Thymus (tissue), 11 donors: ENCODE data around the gene EIF2AK2. TPM values are rescaled to one million over a fixed set of nuclear protein-coding genes. Genes with fewer than 3 reads are reported as not detected.
A peak's percentile ranks its signal among the peaks of the same experiment; 100 is the strongest.
"Not testable (repeated sequence)": the region's sequence is repeated elsewhere in the genome, so short reads cannot be mapped to it uniquely, and the experiment has no call there.

Experiments used
- DNase-seq, 9 donors: peaks; one replicate each; pipeline ENCODE4 v3.0.0-alpha.2; 2013; ENCODE audit warnings: low spot score in 9 of 9, low read depth in 6 of 9, missing footprints in 1 of 9
- H3K27ac ChIP-seq, 2 donors: one replicate each; pipeline ENCODE4 v1.5.1; 2013; ENCODE audit warnings: control low read depth in 1 of 2, low read depth in 1 of 2, low read length in 1 of 2, mild to moderate bottlenecking in 1 of 2, moderate library complexity in 1 of 2
- H3K27me3 ChIP-seq, 2 donors: one replicate each; pipeline ENCODE4 v1.5.1; 2013; ENCODE audit warnings: low read length in 1 of 2; ENCODE audit not compliant: control insufficient read depth in 2 of 2, insufficient read depth in 1 of 2
- H3K36me3 ChIP-seq, 2 donors: one replicate each; pipeline ENCODE4 v1.5.1; 2013; ENCODE audit warnings: low read length in 1 of 2, mild to moderate bottlenecking in 1 of 2, moderate library complexity in 1 of 2; ENCODE audit not compliant: control insufficient read depth in 2 of 2, insufficient read depth in 2 of 2
- H3K4me1 ChIP-seq, 2 donors: one replicate each; pipeline ENCODE4 v1.5.1; 2013; ENCODE audit warnings: low read length in 2 of 2; ENCODE audit not compliant: control insufficient read depth in 2 of 2, insufficient read depth in 2 of 2
- H3K4me3 ChIP-seq, 2 donors: one replicate each; pipeline ENCODE4 v1.5.1; 2013; ENCODE audit warnings: low read length in 2 of 2, control low read depth in 1 of 2, mild to moderate bottlenecking in 1 of 2
- H3K9me3 ChIP-seq, 2 donors: one replicate each; pipeline ENCODE4 v1.5.1; 2013; ENCODE audit warnings: low read length in 1 of 2, mild to moderate bottlenecking in 1 of 2; ENCODE audit not compliant: control insufficient read depth in 2 of 2, insufficient read depth in 1 of 2
- WGBS: extraction: QIAGEN DNeasy Blood & Tissue Kit; methylation state at CpG from one replicate; pipeline ENCODE4 v1.1.7; 2013; 5-methylcytosine and 5-hydroxymethylcytosine counted together
- polyA plus RNA-seq: library from polyadenylated mRNA; stranded (reverse); fragments of 200-250 nt; gene quantifications from one replicate; pipeline ENCODE4 v1.2.3, GENCODE V29; 2013
- total RNA-seq: library from RNA; stranded (reverse); fragments of 120-200 nt; gene quantifications from one replicate; pipeline ENCODE4 v1.2.4, GENCODE V29; 2013
- donor health status: healthy.

EIF2AK2 gene
- total and polyA plus RNA-seq, 2 donors = 9.6 to 19.9 TPM

GRCh38 chr2:37196320-37197195 is 39.8 kb upstream of the EIF2AK2 start, which contains the start of gene CEBPZOS:
Gene CEBPZOS (plus strand): TSS chr2:37196496. CDS start chr2:37199705, 3,209 bp downstream.
- Histone ChIP-seq H3K9me3 (peaks cover 0 to 6% of the 10 kb centered on the region in 2 donors), H3K27me3 (peaks cover 0 to 3% of the 10 kb centered on the region in 2 donors), H3K4me3 (peak within 1 kb of the TSS; percentile 78 to 92), H3K27ac (peak within 1 kb of the TSS; percentile 79 to 90), H3K4me1 (peaks cover 2 to 9% of the 10 kb centered on the region in 2 donors), H3K36me3 (peaks cover 0 to 16% of the 10 kb centered on the region in 2 donors)
- under 1% methylated on average over 72 of the region's 72 CpGs for WGBS
- peak; percentile 65 to 89 (median 78) for DNase-seq

- peak overlapping the region; percentile 78 to 92 for H3K4me3 ChIP-seq
- not testable (repeated sequence) for H3K27me3 ChIP-seq, DNase-seq, H3K4me1 ChIP-seq, H3K9me3 ChIP-seq
- WGBS = 86% methylated on average over 20 of the region's 20 CpGs
- H3K36me3 ChIP-seq = peaks cover 0 to 12% of the 10 kb centered on the region in 2 donors
- H3K27ac ChIP-seq = peak overlapping the region; percentile 79 to 90
Observed at GRCh38 chr2:37195862-37196319, 39.1 kb upstream of the EIF2AK2 start.

- H3K36me3 ChIP-seq = no peaks in the 10 kb centered on the region
- peaks cover 2 to 7% of the 10 kb centered on the region in 2 donors for H3K4me1 ChIP-seq
- peaks cover 0 to 6% of the 10 kb centered on the region in 2 donors for H3K9me3 ChIP-seq
- DNase-seq = no peak
- H3K27me3 ChIP-seq = peaks cover 0 to 3% of the 10 kb centered on the region in 2 donors
- H3K27ac ChIP-seq = no peak overlapping the region
- WGBS = 96% methylated on average over 1 of the region's 1 CpG
- no peak overlapping the region for H3K4me3 ChIP-seq
Observed at GRCh38 chr2:37192551-37192950, 35.8 kb upstream of the EIF2AK2 start.

GRCh38 chr2:37191747-37192146 is 35.0 kb upstream of the EIF2AK2 start:
- peaks cover 0 to 2% of the 10 kb centered on the region in 2 donors for H3K4me1 ChIP-seq
- no peak for DNase-seq
- H3K36me3 ChIP-seq = no peaks in the 10 kb centered on the region
- H3K9me3 ChIP-seq = peaks cover 0 to 6% of the 10 kb centered on the region in 2 donors
- peaks cover 0 to 3% of the 10 kb centered on the region in 2 donors for H3K27me3 ChIP-seq
- no peak overlapping the region for H3K4me3 ChIP-seq
- H3K27ac ChIP-seq = no peak overlapping the region
- WGBS = 94% methylated on average over 6 of the region's 6 CpGs

- H3K4me1 ChIP-seq = peaks cover 0 to 2% of the 10 kb centered on the region in 2 donors
- DNase-seq = no peak
- H3K4me3 ChIP-seq = no peak overlapping the region
- H3K9me3 ChIP-seq = peaks cover 0 to 6% of the 10 kb centered on the region in 2 donors
- H3K27ac ChIP-seq = no peak overlapping the region
- WGBS = 95% methylated on average over 4 of the region's 4 CpGs
- no peaks in the 10 kb centered on the region for H3K36me3 ChIP-seq
- peaks cover 0 to 3% of the 10 kb centered on the region in 2 donors for H3K27me3 ChIP-seq
Observed at GRCh38 chr2:37191253-37191652, 34.5 kb upstream of the EIF2AK2 start.

GRCh38 chr2:37190290-37190689 is 33.5 kb upstream of the EIF2AK2 start:
- Histone ChIP-seq H3K27me3 (peaks cover 0 to 3% of the 10 kb centered on the region in 2 donors), H3K9me3 (no peaks in the 10 kb centered on the region), H3K4me3 (no peak overlapping the region), H3K4me1 (no peaks in the 10 kb centered on the region), H3K27ac (no peak overlapping the region), H3K36me3 (no peaks in the 10 kb centered on the region)
- no peak for DNase-seq
- WGBS = 94% methylated on average over 4 of the region's 4 CpGs

GRCh38 chr2:37189452-37190153 is 32.8 kb upstream of the EIF2AK2 start:
- no peak for DNase-seq
- Histone ChIP-seq H3K27ac (no peak overlapping the region), H3K4me1 (no peaks in the 10 kb centered on the region), H3K27me3 (peaks cover 0 to 3% of the 10 kb centered on the region in 2 donors), H3K36me3 (no peaks in the 10 kb centered on the region), H3K4me3 (no peak overlapping the region), H3K9me3 (no peaks in the 10 kb centered on the region)
- 95% methylated on average over 6 of the region's 6 CpGs for WGBS

GRCh38 chr2:37188570-37188969 is 31.8 kb upstream of the EIF2AK2 start, which contains the start of gene SULT6B1:
Gene SULT6B1 (minus strand): TSS chr2:37188670. CDS start chr2:37188640, 30 bp downstream.
- no peaks in the 10 kb centered on the region for H3K4me1 ChIP-seq
- H3K27me3 ChIP-seq = peaks cover 0 to 3% of the 10 kb centered on the region in 2 donors
- no peaks in the 10 kb centered on the region for H3K36me3 ChIP-seq
- 94% methylated on average over 2 of the region's 2 CpGs for WGBS
- DNase-seq = no peak
- H3K4me3 ChIP-seq = no peak within 1 kb of the TSS
- no peak within 1 kb of the TSS for H3K27ac ChIP-seq
- no peaks in the 10 kb centered on the region for H3K9me3 ChIP-seq
